ENCODE measurements around the gene RNF144A. TPM values are rescaled to one million over a fixed set of nuclear protein-coding genes. Genes with fewer than 3 reads are reported as not detected.

RNF144A gene
- total RNA-seq, 1 experiment from 2014 or later = 13.6 TPM

DNA sequence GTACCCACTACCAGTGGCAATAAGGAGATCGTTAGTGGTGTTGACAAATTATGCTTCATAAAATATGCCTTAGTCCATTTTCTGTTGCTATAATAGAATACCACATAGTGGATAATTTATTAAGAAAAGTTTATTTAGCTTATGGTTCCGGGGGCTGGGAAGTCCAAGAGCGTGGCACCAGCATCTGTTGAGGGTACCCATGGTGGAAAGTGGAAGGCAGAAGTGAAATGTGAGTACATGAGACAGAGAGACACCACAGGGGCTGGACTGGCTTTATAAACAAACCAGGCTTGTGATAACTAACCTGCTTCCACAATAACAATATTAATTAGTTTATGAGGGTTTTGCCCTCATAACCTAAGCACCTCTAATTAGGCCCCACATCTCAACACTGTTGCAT, 146.6 kb downstream of the RNF144A start:
- ChIA-PET POLR2A (ENCODE audit: low non-redundant PET) (no interaction called here), CTCF (no interaction called here)
- TF ChIP-seq, protein P1, sequence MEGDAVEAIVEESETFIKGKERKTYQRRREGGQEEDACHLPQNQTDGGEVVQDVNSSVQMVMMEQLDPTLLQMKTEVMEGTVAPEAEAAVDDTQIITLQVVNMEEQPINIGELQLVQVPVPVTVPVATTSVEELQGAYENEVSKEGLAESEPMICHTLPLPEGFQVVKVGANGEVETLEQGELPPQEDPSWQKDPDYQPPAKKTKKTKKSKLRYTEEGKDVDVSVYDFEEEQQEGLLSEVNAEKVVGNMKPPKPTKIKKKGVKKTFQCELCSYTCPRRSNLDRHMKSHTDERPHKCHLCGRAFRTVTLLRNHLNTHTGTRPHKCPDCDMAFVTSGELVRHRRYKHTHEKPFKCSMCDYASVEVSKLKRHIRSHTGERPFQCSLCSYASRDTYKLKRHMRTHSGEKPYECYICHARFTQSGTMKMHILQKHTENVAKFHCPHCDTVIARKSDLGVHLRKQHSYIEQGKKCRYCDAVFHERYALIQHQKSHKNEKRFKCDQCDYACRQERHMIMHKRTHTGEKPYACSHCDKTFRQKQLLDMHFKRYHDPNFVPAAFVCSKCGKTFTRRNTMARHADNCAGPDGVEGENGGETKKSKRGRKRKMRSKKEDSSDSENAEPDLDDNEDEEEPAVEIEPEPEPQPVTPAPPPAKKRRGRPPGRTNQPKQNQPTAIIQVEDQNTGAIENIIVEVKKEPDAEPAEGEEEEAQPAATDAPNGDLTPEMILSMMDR (conservative IDR thresholded peaks at IDR 0.05; ENCODE audit: low read depth, low read length) = no peak
- TF ChIP-seq EZH2 (IDR thresholded peaks at IDR 0.05; ENCODE audit: borderline replicate concordance, low read depth, low read length, poor library complexity, severe bottlenecking) = no peak
- intact Hi-C loops (cut with micrococcal nuclease; ENCODE audit: unreplicated experiment) = no loop called here
- Histone ChIP-seq H3K9me3 (ENCODE audit: low read depth, low read length, poor library complexity, severe bottlenecking) (no peaks in the 10 kb centered on the region), H3K4me1 (ENCODE audit: insufficient read depth, low read length, poor library complexity, severe bottlenecking) (no peaks in the 10 kb centered on the region), H3K4me3 (ENCODE audit: low read depth, low read length, poor library complexity, severe bottlenecking) (no peak overlapping the region), H3K36me3 (ENCODE audit: insufficient read depth, low read length, poor library complexity, severe bottlenecking) (no peaks in the 10 kb centered on the region), H3K27me3 (replicated peaks; ENCODE audit: insufficient read depth, low read depth, low read length, poor library complexity) (no peaks in the 10 kb centered on the region), H3K27ac (ENCODE audit: low read depth, low read length, poor library complexity, severe bottlenecking) (no peak overlapping the region)
- no TSS peak for BruUV-seq (replicated peaks)
- no peak for DNase-seq (ENCODE audit: low spot score)

DNA sequence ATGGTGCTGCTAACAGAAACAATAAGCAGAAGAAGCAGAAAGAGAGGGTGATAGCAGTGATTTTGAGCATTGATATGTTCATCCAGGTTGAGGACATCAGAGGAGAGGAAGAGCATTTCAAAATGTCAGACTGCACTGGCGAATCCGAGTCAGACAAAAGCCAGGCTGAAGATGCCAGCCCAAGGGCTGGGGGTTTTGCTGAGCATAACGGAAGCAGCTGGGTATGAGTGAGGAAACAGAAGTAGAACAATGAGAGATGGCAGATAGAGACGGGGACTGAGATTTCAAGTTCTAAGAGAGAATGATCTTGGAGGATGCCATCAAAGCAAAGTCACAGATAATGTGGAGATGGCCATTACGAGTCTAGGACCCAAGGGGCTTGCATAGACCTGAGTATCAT, 151.2 kb downstream of the RNF144A start:
- CTCF ChIA-PET = no interaction called here
- TF ChIP-seq EZH2 (IDR thresholded peaks at IDR 0.05; ENCODE audit: borderline replicate concordance, low read depth, low read length, poor library complexity, severe bottlenecking) = no peak
- TF ChIP-seq, protein P1 (conservative IDR thresholded peaks at IDR 0.05; ENCODE audit: low read depth, low read length) = no peak
- Histone ChIP-seq H3K9me3 (ENCODE audit: low read depth, low read length, poor library complexity, severe bottlenecking) (no peaks in the 10 kb centered on the region), H3K4me3 (ENCODE audit: low read depth, low read length, poor library complexity, severe bottlenecking) (no peak overlapping the region), H3K36me3 (ENCODE audit: insufficient read depth, low read length, poor library complexity, severe bottlenecking) (no peaks in the 10 kb centered on the region), H3K27me3 (replicated peaks; ENCODE audit: insufficient read depth, low read depth, low read length, poor library complexity) (no peaks in the 10 kb centered on the region), H3K4me1 (ENCODE audit: insufficient read depth, low read length, poor library complexity, severe bottlenecking) (no peaks in the 10 kb centered on the region), H3K27ac (ENCODE audit: low read depth, low read length, poor library complexity, severe bottlenecking) (no peak overlapping the region)
- no TSS peak for BruUV-seq (replicated peaks)
- DNase-seq (ENCODE audit: low spot score) = no peak
- intact Hi-C loops (cut with micrococcal nuclease; ENCODE audit: unreplicated experiment) = no loop called here
- POLR2A ChIA-PET (ENCODE audit: low non-redundant PET) = no interaction called here

DNA sequence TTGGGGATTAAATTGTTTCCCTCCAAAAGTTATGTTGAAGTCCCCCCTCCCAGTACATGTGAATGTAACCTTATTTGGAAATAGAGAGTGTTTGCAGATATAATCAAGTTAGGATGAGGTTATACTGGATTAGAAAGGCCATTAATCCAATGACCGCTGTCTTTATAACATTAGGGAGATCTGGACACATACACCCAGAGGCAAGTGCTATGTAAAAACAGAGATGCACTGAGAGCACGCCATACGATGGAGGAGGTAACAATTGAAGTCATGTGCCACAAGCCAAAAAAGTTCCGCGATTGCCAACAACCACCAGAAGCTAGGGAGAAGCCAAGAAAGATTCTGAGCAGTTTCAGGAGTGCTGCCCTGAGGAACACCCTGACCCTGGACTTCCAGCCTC, 153.3 kb downstream of the RNF144A start:
- POLR2A ChIA-PET (ENCODE audit: low non-redundant PET) = no interaction called here
- intact Hi-C loops (cut with micrococcal nuclease; ENCODE audit: unreplicated experiment) = no loop called here

More for the DNA sequence above, 153.3 kb downstream of the RNF144A start:
- CTCF ChIA-PET = no interaction called here
- H3K36me3 ChIP-seq (ENCODE audit: insufficient read depth, low read length, poor library complexity, severe bottlenecking) = no peaks in the 10 kb centered on the region
- H3K27me3 ChIP-seq (replicated peaks; ENCODE audit: insufficient read depth, low read depth, low read length, poor library complexity) = no peaks in the 10 kb centered on the region
- TF ChIP-seq, protein P1 (conservative IDR thresholded peaks at IDR 0.05; ENCODE audit: low read depth, low read length) = no peak
- no peak for TF ChIP-seq EZH2 (IDR thresholded peaks at IDR 0.05; ENCODE audit: borderline replicate concordance, low read depth, low read length, poor library complexity, severe bottlenecking)
- no peak overlapping the region for H3K4me3 ChIP-seq (ENCODE audit: low read depth, low read length, poor library complexity, severe bottlenecking)
- H3K27ac ChIP-seq (ENCODE audit: low read depth, low read length, poor library complexity, severe bottlenecking) = no peak overlapping the region
- no TSS peak for BruUV-seq (replicated peaks)
- no peaks in the 10 kb centered on the region for H3K9me3 ChIP-seq (ENCODE audit: low read depth, low read length, poor library complexity, severe bottlenecking)
- no peaks in the 10 kb centered on the region for H3K4me1 ChIP-seq (ENCODE audit: insufficient read depth, low read length, poor library complexity, severe bottlenecking)
- DNase-seq (ENCODE audit: low spot score) = no peak

Measured in A673 (cell line).